IMR-90 (cell line): Measurements from ENCODE around the gene ATOSB. TPM values are rescaled to one million over a fixed set of nuclear protein-coding genes. Genes with fewer than 3 reads are reported as not detected.

Source experiments
- ATAC-seq: fragments of 200-7000 bp; cut with Tn5 transposase; 2 replicates; pipeline ENCODE4 v1.9.1; 2020; ENCODE audit warnings: low read depth, mild to moderate bottlenecking, moderate library complexity
- BruUV-seq: library from RNA; stranded (reverse); fragments of 400-500 nt; replicated peaks from 2 replicates; lab custom pipeline; 2021; lab: Mats Ljungman, UMichigan
- CTCF ChIA-PET: fragments of 300-600 bp; formaldehyde crosslinking; extraction: SDS; loops from one replicate; lab custom pipeline; 2021; ENCODE audit warnings: antibody characterized with exemption; lab: Yijun Ruan, JAX
- POLR2A ChIA-PET: fragments of 300-600 bp; sonication (Branson Sonifier 250); formaldehyde crosslinking; loops from one replicate; lab custom pipeline; 2022; ENCODE audit warnings: antibody characterized with exemption; ENCODE audit not compliant: unreplicated experiment; lab: Charles Lee
- DNase-seq: peaks from one replicate; pipeline ENCODE4 v3.0.0; 2013
- H2AFZ ChIP-seq: replicated peaks from 2 replicates; pipeline ENCODE3; 2013; ENCODE audit warnings: low read length, mild to moderate bottlenecking; ENCODE audit not compliant: poor library complexity
- H2AK5ac ChIP-seq: 2 replicates; pipeline ENCODE4 v1.6.1; 2013; ENCODE audit warnings: low read depth, low read length, inconsistent platforms
- H2AK9ac ChIP-seq: replicated peaks from 2 replicates; pipeline ENCODE3; 2013; ENCODE audit warnings: mild to moderate bottlenecking, low read depth, low read length, moderate library complexity; ENCODE audit not compliant: poor library complexity
- H2BK120ac ChIP-seq: 2 replicates; pipeline ENCODE4 v1.6.1; 2013; ENCODE audit warnings: low read depth, low read length, inconsistent platforms
- H2BK15ac ChIP-seq: 3 replicates; pipeline ENCODE4 v1.6.1; 2013; ENCODE audit warnings: low read depth, low read length, inconsistent platforms
- H2BK20ac ChIP-seq: 2 replicates; pipeline ENCODE4 v1.6.1; 2013; ENCODE audit warnings: low read depth, mild to moderate bottlenecking, inconsistent platforms, low read length, moderate library complexity
- H2BK5ac ChIP-seq: 2 replicates; pipeline ENCODE4 v1.6.1; 2013; ENCODE audit warnings: mild to moderate bottlenecking, low read depth, low read length, inconsistent platforms; ENCODE audit not compliant: poor library complexity, severe bottlenecking
- H3K14ac ChIP-seq: replicated peaks from 2 replicates; pipeline ENCODE4 v1.6.1; 2013; ENCODE audit warnings: low read depth, low read length, inconsistent platforms
- H3K18ac ChIP-seq: 2 replicates; pipeline ENCODE4 v1.6.1; 2013; ENCODE audit warnings: low read depth, low read length, control low read depth
- H3K23ac ChIP-seq: 2 replicates; pipeline ENCODE4 v1.6.1; 2013; ENCODE audit warnings: low read depth, low read length, inconsistent platforms
- H3K27ac ChIP-seq: 2 replicates; pipeline ENCODE4 v1.5.1; 2013; ENCODE audit warnings: mild to moderate bottlenecking, control low read depth, low read length; ENCODE audit not compliant: insufficient read depth
- H3K27me3 ChIP-seq: 2 replicates; pipeline ENCODE4 v1.6.1; 2013; ENCODE audit warnings: low read length; ENCODE audit not compliant: control insufficient read depth, insufficient read depth
- H3K36me3 ChIP-seq: 2 replicates; pipeline ENCODE4 v1.6.1; 2013; ENCODE audit warnings: low read length, mixed read lengths; ENCODE audit not compliant: control insufficient read depth, insufficient read depth
- H3K4ac ChIP-seq: 2 replicates; pipeline ENCODE4 v1.6.1; 2013; ENCODE audit warnings: low read depth, low read length, inconsistent platforms
- H3K4me1 ChIP-seq: 2 replicates; pipeline ENCODE4 v1.6.1; 2013; ENCODE audit warnings: low read length, mixed read lengths; ENCODE audit not compliant: control insufficient read depth, insufficient read depth
- H3K4me2 ChIP-seq: 2 replicates; pipeline ENCODE4 v1.6.1; 2013; ENCODE audit warnings: low read depth, mild to moderate bottlenecking, control low read depth, low read length, moderate library complexity
- H3K4me3 ChIP-seq: 2 replicates; pipeline ENCODE4 v1.5.1; 2013; ENCODE audit warnings: low read depth, mild to moderate bottlenecking, control low read depth, low read length, moderate library complexity; ENCODE audit not compliant: insufficient read depth
- H3K56ac ChIP-seq: 2 replicates; pipeline ENCODE4 v1.6.1; 2013; ENCODE audit warnings: low read length, inconsistent platforms; ENCODE audit not compliant: insufficient read depth; ENCODE audit errors: extremely low read depth
- H3K79me1 ChIP-seq, 2 experiments: 2 replicates each; pipeline ENCODE4 v1.6.1; 2013; ENCODE audit warnings: low read length in 2 of 2, inconsistent platforms in 1 of 2, low read depth in 1 of 2
- H3K9ac ChIP-seq: 2 replicates; pipeline ENCODE4 v1.6.1; 2013; ENCODE audit warnings: low read depth, low read length, control low read depth
- H3K9me1 ChIP-seq: 2 replicates; pipeline ENCODE4 v1.6.1; 2013; ENCODE audit warnings: low read length, inconsistent platforms; ENCODE audit not compliant: insufficient read depth
- H3K9me3 ChIP-seq: 2 replicates; pipeline ENCODE4 v1.6.1; 2013; ENCODE audit warnings: low read length; ENCODE audit not compliant: control insufficient read depth, insufficient read depth
- H4K20me1 ChIP-seq: 2 replicates; pipeline ENCODE4 v1.6.1; 2013; ENCODE audit warnings: low read length, inconsistent platforms; ENCODE audit not compliant: insufficient read depth
- H4K5ac ChIP-seq: 2 replicates; pipeline ENCODE4 v1.6.1; 2013; ENCODE audit warnings: mild to moderate bottlenecking, low read depth, low read length, control low read depth
- H4K8ac ChIP-seq, 2 experiments: 2 replicates each; pipeline ENCODE4 v1.6.1; 2013; ENCODE audit warnings: low read depth in 2 of 2, low read length in 2 of 2, control low read depth in 1 of 2, inconsistent platforms in 1 of 2
- H4K91ac ChIP-seq: 2 replicates; pipeline ENCODE4 v1.6.1; 2013; ENCODE audit warnings: low read depth, low read length, inconsistent platforms; ENCODE audit not compliant: insufficient read depth
- BHLHE40 ChIP-seq: fragments of 150-350 bp; IDR thresholded peaks from 2 replicates; pipeline ENCODE4 v1.6.1; 2016; ENCODE audit warnings: mild to moderate bottlenecking, low read depth, low read length
- CEBPB ChIP-seq: IDR thresholded peaks from 2 replicates; pipeline ENCODE4 v1.6.1; 2012; ENCODE audit warnings: low read depth, low read length, improper control_type of control experiment
- CHD1 ChIP-seq: IDR thresholded peaks from 2 replicates; pipeline ENCODE4 v1.6.1; 2012; ENCODE audit warnings: low read depth, low read length, improper control_type of control experiment
- ELK1 ChIP-seq: fragments of 150-350 bp; IDR thresholded peaks from 2 replicates; pipeline ENCODE4 v1.6.1; 2016; ENCODE audit warnings: low read depth, mild to moderate bottlenecking, low read length, moderate library complexity, borderline replicate concordance
- FOS ChIP-seq: fragments of 150-350 bp; IDR thresholded peaks from 2 replicates; pipeline ENCODE4 v1.6.1; 2016; ENCODE audit warnings: low read depth, low read length
- MAFK ChIP-seq: IDR thresholded peaks from 2 replicates; pipeline ENCODE4 v1.6.1; 2012; ENCODE audit warnings: low read depth, low read length, improper control_type of control experiment
- MAZ ChIP-seq: IDR thresholded peaks from 2 replicates; pipeline ENCODE4 v1.6.1; 2012; ENCODE audit warnings: low read depth, mild to moderate bottlenecking, low read length, improper control_type of control experiment, moderate library complexity, borderline replicate concordance
- MXI1 ChIP-seq: IDR thresholded peaks from 2 replicates; pipeline ENCODE4 v1.6.1; 2012; ENCODE audit warnings: low read depth, mild to moderate bottlenecking, low read length, moderate library complexity, borderline replicate concordance
- NFE2L2 ChIP-seq: fragments of 150-350 bp; IDR thresholded peaks from 2 replicates; pipeline ENCODE4 v1.6.1; 2016; ENCODE audit warnings: low read depth, mild to moderate bottlenecking, low read length
- POLR2A ChIP-seq: IDR thresholded peaks from 2 replicates; pipeline ENCODE4 v1.6.1; 2012; ENCODE audit warnings: mild to moderate bottlenecking, low read depth, low read length
- RAD21 ChIP-seq: IDR thresholded peaks from 2 replicates; pipeline ENCODE4 v1.6.1; 2012; ENCODE audit warnings: low read length, improper control_type of control experiment
- RCOR1 ChIP-seq: IDR thresholded peaks from 2 replicates; pipeline ENCODE4 v1.6.1; 2012; ENCODE audit warnings: mild to moderate bottlenecking, low read length, improper control_type of control experiment; ENCODE audit not compliant: insufficient replicate concordance
- RFX5 ChIP-seq: IDR thresholded peaks from 2 replicates; pipeline ENCODE4 v1.8.0; 2012; ENCODE audit warnings: low read depth, mild to moderate bottlenecking, low read length, moderate library complexity
- USF2 ChIP-seq: fragments of 150-350 bp; IDR thresholded peaks from 2 replicates; pipeline ENCODE4 v1.6.1; 2017; ENCODE audit warnings: mild to moderate bottlenecking, antibody characterized with exemption, low read length, low read depth
- WGBS, 2 experiments: methylation state at CpG; one replicate each; pipeline versions ENCODE4 v1.1.5 to v1.1.7; 2013; ENCODE audit warnings: missing lambda C conversion rate in 2 of 2; ENCODE audit not compliant: insufficient read length in 1 of 2; ENCODE audit errors: extremely low coverage in 2 of 2; 5-methylcytosine and 5-hydroxymethylcytosine counted together
- dilution Hi-C: fragments of 300-500 bp; cut with HindIII; formaldehyde crosslinking; loops from one replicate; pipeline ENCODE4 v1.14.3; 2018; ENCODE audit warnings: low sequenced_read_pairs; ENCODE audit not compliant: unreplicated experiment
- in situ Hi-C: fragments of 300-500 bp; cut with MboI; formaldehyde crosslinking; loops from 3 replicates; pipeline ENCODE4 v1.14.3; 2019; ENCODE audit warnings: low sequenced_read_pairs, inconsistent platforms, mixed read lengths
- intact Hi-C: fragments of 100-400 bp; cut with micrococcal nuclease; formaldehyde crosslinking; loops from 2 replicates; pipeline ENCODE4 v1.10.0; 2022
- polyA plus RNA-seq, 3 experiments: library from polyadenylated mRNA; depleted of rRNA; stranded (reverse); fragments of >200 nt; gene quantifications; 2 replicates each; pipeline ENCODE4 v1.2.3, GENCODE V29; 2012; ENCODE audit warnings: low replicate concordance in 1 of 3
- total RNA-seq: library from RNA; depleted of rRNA; stranded (reverse); fragments of >200 nt; gene quantifications from 2 replicates; pipeline ENCODE4 v1.2.3, GENCODE V29; 2012

Gene ATOSB
- total and polyA plus RNA-seq, 2 of the 4 experiments (the other 2 are of a cell fraction), result 12.0 to 40.2 TPM

- in situ Hi-C loops, result no loop called here
- WGBS, 2 experiments, result 1% methylated on average over 34 of the region's 57 CpGs; no CpG with 5 or more reads in 1 of the 2 experiments
- TF ChIP-seq BHLHE40 (no peak), MAZ (peak; percentile 70; the same call in 1 of the 2 replicates), CEBPB (peak; percentile 62), RFX5 (no peak), MXI1 (peak; percentile 65; the same call in 1 of the 2 replicates), CHD1 (no peak), RAD21 (no peak), NFE2L2 (peak; percentile 6; the same call in 1 of the 2 replicates), MAFK (no peak), USF2 (0 out of 2 replicates have a peak, but pooled peaks have one; percentile 39), POLR2A (peak; percentile 89), RCOR1 (no peak), FOS (peak; percentile 28; the same call in 1 of the 2 replicates), ELK1 (no peak)
These were observed 4.4 kb downstream of the ATOSB start for GRCh38 chr9:35111001-35111933.

More at GRCh38 chr9:35111001-35111933, 4.4 kb downstream of the ATOSB start:
- H4K20me1 ChIP-seq, result peaks cover 12% of the 10 kb centered on the region; the same call in 1 of the 2 replicates
- H3K23ac ChIP-seq, result peak overlapping the region; percentile 92
- peak overlapping the region; percentile 87 for H3K27ac ChIP-seq
- ChIA-PET POLR2A (interaction anchor here (0.6 to 0.9 kb wide), 3 partner anchors 39 to 419 kb away, joined by 3 to 4 read pairs (median 3); partner anchors contain the start of gene VCP), CTCF (interaction anchor here (1.1 kb wide), 1 partner anchor 492 kb away, joined by 3 read pairs; no protein-coding TSS in a partner anchor)
- H3K79me1 ChIP-seq, result peaks cover 25 to 60% of the 10 kb centered on the region in 2 experiments; a peak in 3 of 4 replicates
- no peaks in the 10 kb centered on the region for H3K27me3 ChIP-seq
- H4K91ac ChIP-seq, result peak overlapping the region; percentile 92
- BruUV-seq, result no TSS peak
- H3K9me3 ChIP-seq, result no peaks in the 10 kb centered on the region
- H2BK15ac ChIP-seq, result peak overlapping the region; percentile 76; the same call in 2 of the 3 replicates
- ATAC-seq (peak; percentile 75), DNase-seq (peak; percentile 99)
- peak overlapping the region; percentile 93 for H3K4me2 ChIP-seq
- H3K4me3 ChIP-seq, result peak overlapping the region; percentile 75
- H2BK20ac ChIP-seq, result peak overlapping the region; percentile 75
- H3K9me1 ChIP-seq, result peaks cover 17% of the 10 kb centered on the region
- H3K14ac ChIP-seq, result peak overlapping the region; percentile 97
- H2AFZ ChIP-seq, result peak overlapping the region; percentile 89
- peak overlapping the region; percentile 98 for H2AK9ac ChIP-seq
- H3K9ac ChIP-seq, result peak overlapping the region; percentile 89
- peak overlapping the region; percentile 55 for H3K18ac ChIP-seq
- dilution Hi-C loops, result no loop called here
- peaks cover 14% of the 10 kb centered on the region for H3K36me3 ChIP-seq
- H2AK5ac ChIP-seq, result peak overlapping the region; percentile 68
- peaks cover 23% of the 10 kb centered on the region for H3K4me1 ChIP-seq
- peak overlapping the region; percentile 63 for H4K5ac ChIP-seq
- H2BK5ac ChIP-seq, result peak overlapping the region; percentile 81
- H3K4ac ChIP-seq, result peak overlapping the region; percentile 92
- peak overlapping the region; percentile 68 to 89 for H4K8ac ChIP-seq
- intact Hi-C loops, result no loop called here
- H3K56ac ChIP-seq, result peak overlapping the region; percentile 87
- H2BK120ac ChIP-seq, result peak overlapping the region; percentile 89
